Ovary (tissue), 9 donors: ENCODE data around the gene PBXIP1. TPM values are rescaled to one million over a fixed set of nuclear protein-coding genes. Genes with fewer than 3 reads are reported as not detected.
A peak's percentile ranks its signal among the peaks of the same experiment; 100 is the strongest.

Experiments
- DNase-seq, 5 donors: peaks; one replicate each; pipeline ENCODE4 v3.0.0-alpha.2; 2019 to 2020
- H3K27ac ChIP-seq, 2 donors: fragments of 200-600 bp; one replicate each; pipeline versions ENCODE4 v1.5.1 to v1.8.0; 2019 to 2022
- H3K27me3 ChIP-seq: fragments of 200-600 bp; one replicate; pipeline ENCODE4 v1.8.0; 2022
- H3K36me3 ChIP-seq: fragments of 200-600 bp; sonication (generic); one replicate; pipeline ENCODE4 v1.5.1; 2019
- H3K4me1 ChIP-seq: one replicate; pipeline ENCODE4 v1.8.1; 2013; ENCODE audit warnings: mild to moderate bottlenecking, moderate library complexity; ENCODE audit not compliant: insufficient read depth
- H3K4me3 ChIP-seq: fragments of 200-600 bp; sonication (generic); one replicate; pipeline ENCODE4 v1.5.1; 2017
- H3K9me3 ChIP-seq, 2 donors: fragments of 200-600 bp in 1 of 2; sonication (generic) in 1 of 2; one replicate each; pipeline versions ENCODE4 v1.5.1 to v1.8.1; 2013 to 2019; ENCODE audit warnings: mild to moderate bottlenecking in 1 of 2, moderate library complexity in 1 of 2
- CTCF ChIP-seq, 3 donors: fragments of 450-650 bp in 2 of 3; fragments of 200-600 bp in 1 of 3; IDR thresholded peaks; one replicate each; pipeline versions ENCODE4 v1.5.1 to v1.8.0; 2016 to 2022; ENCODE audit warnings: antibody characterized with exemption in 3 of 3, mild to moderate bottlenecking in 1 of 3
- EP300 ChIP-seq: sonication (generic); formaldehyde crosslinking; IDR thresholded peaks from one replicate; pipeline ENCODE4 v1.6.1; 2017; ENCODE audit warnings: antibody characterized with exemption
- POLR2A ChIP-seq: fragments of 450-650 bp; IDR thresholded peaks from one replicate; pipeline ENCODE4 v1.6.1; 2017; ENCODE audit warnings: antibody characterized with exemption, mild to moderate bottlenecking, moderate library complexity
- WGBS, 3 donors: extraction: QIAGEN DNeasy Blood & Tissue Kit in 1 of 3; methylation state at CpG; one replicate each; pipeline versions ENCODE4 v1.1.5 to v1.1.7; 2013 to 2017; 5-methylcytosine and 5-hydroxymethylcytosine counted together
- intact Hi-C, 4 donors: fragments of 100-400 bp; cut with DNase I; formaldehyde crosslinking; loops; one replicate each; pipeline versions ENCODE4 v1.11.0 to v1.15.1; 2022 to 2023
- polyA plus RNA-seq, 2 donors: library from polyadenylated mRNA; stranded (reverse); fragments of 200-250 nt in 1 of 2; fragments of 350-450 nt in 1 of 2; fragmentation: Illumina TruSeq in 1 of 2; extraction: RNeasy Lipid Tissue Mini Kit (QIAGEN cat#74804) in 1 of 2; gene quantifications; one replicate each; pipeline ENCODE4 v1.2.3, GENCODE V29; 2013 to 2014
- total RNA-seq, 7 donors: library from RNA; depleted of rRNA in 2 of 7; stranded (reverse); fragments of >200 nt in 2 of 7; fragmentation: NEBNext Ultra II Directional in 3 of 7; extraction: Animal tissue kit (Norgen Biotek cat#: 25700) in 3 of 7; gene quantifications; one replicate each; pipeline versions ENCODE4 v1.1.0 to v1.2.4, GENCODE V29; 2016 to 2023
- donor health status: DM: no; HTN: no; CAD: no; lungs with moderate emphysema.
- donor health status: DM: no; HTN: no; CAD: no.
- donor health status: Bipolar disorder and iron deficiency.
- donor health status: DM: yes; HTN: yes; CAD: no.
- donor health status: DM: no; HTN: no; CAD: no.
- donor health status: DM: yes; HTN: yes; CAD: no.

Gene PBXIP1
- total and polyA plus RNA-seq, 9 donors = 78.7 to 170 (median 120) TPM

GRCh38 chr1:154951901-154952657, 3.8 kb downstream of the PBXIP1 start:
- intact Hi-C loops = loop anchor here in 1 of 4 donors (5.0 kb wide), 1 partner anchor 100 kb away; the partner anchor contains the start of gene ADAM15
- peaks cover 38% of the 10 kb centered on the region for H3K4me1 ChIP-seq

GRCh38 chr1:154948079-154948478, 7.8 kb downstream of the PBXIP1 start:
- DNase-seq = no peak
- no peak for TF ChIP-seq EP300
- TF ChIP-seq CTCF (IDR thresholded peaks at IDR 0.05) = no peak
- no peak for TF ChIP-seq POLR2A
- intact Hi-C loops = no loop called here
- 90 to 96% (median 93%) methylated on average over 11 of the region's 11 CpGs for WGBS, 3 donors
- no peaks in the 10 kb centered on the region for H3K9me3 ChIP-seq
- no peaks in the 10 kb centered on the region for H3K36me3 ChIP-seq
- no peak overlapping the region for H3K27ac ChIP-seq
- peaks cover 15% of the 10 kb centered on the region for H3K4me1 ChIP-seq
- no peaks in the 10 kb centered on the region for H3K27me3 ChIP-seq
- no peak overlapping the region for H3K4me3 ChIP-seq

More at GRCh38 chr1:154951901-154952657, 3.8 kb downstream of the PBXIP1 start:
- peak in 2 of 5 donors; percentile 50 to 60 for DNase-seq
- Histone ChIP-seq H3K9me3 (no peaks in the 10 kb centered on the region), H3K27ac (peak overlapping the region in 1 of 2 donors; percentile 53), H3K27me3 (no peaks in the 10 kb centered on the region), H3K4me3 (no peak overlapping the region), H3K36me3 (no peaks in the 10 kb centered on the region)
- WGBS, 3 donors = 50 to 67% (median 53%) methylated on average over 15 of the region's 15 CpGs
- TF ChIP-seq EP300 (no peak), POLR2A (no peak), CTCF (IDR thresholded peaks at IDR 0.05) (no peak)

DNA sequence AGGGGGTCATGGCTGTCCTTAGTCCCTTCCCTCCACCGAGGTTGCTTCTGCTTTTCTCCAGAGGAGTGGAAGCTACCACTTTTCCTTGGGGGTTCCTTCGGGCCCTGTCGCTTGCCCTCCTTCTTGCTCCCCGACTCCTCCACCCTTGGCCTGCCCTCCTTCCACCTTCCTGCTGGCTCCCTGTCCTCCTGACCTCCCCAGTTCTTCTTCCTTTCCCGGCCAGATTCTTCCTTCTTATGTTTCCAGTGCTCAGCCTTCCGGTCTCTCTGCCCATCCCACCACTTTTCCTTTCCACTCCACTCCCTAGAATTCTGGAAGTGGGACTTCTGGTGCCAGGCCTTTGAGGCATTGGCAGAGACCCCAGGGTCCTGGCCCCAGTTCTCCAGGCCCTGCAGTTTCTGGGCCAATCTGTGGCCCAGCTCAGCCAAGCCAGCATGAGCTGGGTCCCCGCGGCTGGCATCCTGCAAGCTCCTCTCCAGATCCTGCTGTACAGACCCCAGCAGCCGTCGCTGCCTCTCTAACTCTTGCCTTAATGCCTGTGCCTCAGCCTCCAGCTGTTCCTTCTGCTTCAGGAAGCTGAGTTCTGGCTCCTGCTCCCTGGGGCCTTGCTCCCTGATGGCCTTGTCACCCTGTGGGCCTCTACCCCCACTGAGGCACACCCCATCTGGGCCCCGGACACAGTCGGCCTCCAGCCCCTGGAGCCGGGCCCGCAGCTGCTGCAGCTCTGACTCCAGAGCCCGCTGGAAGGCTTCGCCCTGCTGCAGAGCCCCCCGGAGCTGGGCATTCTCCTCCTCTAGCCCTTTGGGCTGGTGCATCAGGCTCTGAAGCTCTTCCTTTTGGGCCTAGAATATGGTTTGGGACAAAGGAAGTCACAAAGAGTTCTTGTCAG, 9.7 kb downstream of the PBXIP1 start:
- Histone ChIP-seq H3K9me3 (no peaks in the 10 kb centered on the region), H3K27me3 (no peaks in the 10 kb centered on the region), H3K27ac (no peak overlapping the region), H3K4me1 (peaks cover 17% of the 10 kb centered on the region), H3K36me3 (no peaks in the 10 kb centered on the region), H3K4me3 (no peak overlapping the region)
- WGBS, 3 donors = 73 to 78% (median 77%) methylated on average over 17 of the region's 17 CpGs
- DNase-seq = no peak
- TF ChIP-seq EP300 (no peak), POLR2A (no peak), CTCF (IDR thresholded peaks at IDR 0.05) (no peak)
- intact Hi-C loops = no loop called here

GRCh38 chr1:154945160-154945961, 10.5 kb downstream of the PBXIP1 start:
- H3K36me3 ChIP-seq = no peaks in the 10 kb centered on the region
- no peaks in the 10 kb centered on the region for H3K9me3 ChIP-seq
- H3K27ac ChIP-seq = no peak overlapping the region
- no peak for TF ChIP-seq EP300
- H3K4me3 ChIP-seq = no peak overlapping the region
- intact Hi-C loops = no loop called here
- peaks cover 18% of the 10 kb centered on the region for H3K4me1 ChIP-seq
- peak in 1 of 5 donors; percentile 38 for DNase-seq
- H3K27me3 ChIP-seq = no peaks in the 10 kb centered on the region
- WGBS, 3 donors = 77 to 84% (median 81%) methylated on average over 15 of the region's 15 CpGs
